Astrocyte of the hippocampus (primary cell): Measurements from ENCODE around the gene FAM153A.
"Not testable (repeated sequence)": the region's sequence is repeated elsewhere in the genome, so short reads cannot be mapped to it uniquely, and the experiment has no call there.

Source experiments
- DNase-seq: peaks from one replicate; pipeline ENCODE4 v3.0.0; 2011; ENCODE audit warnings: low read depth, low spot score

FAM153A gene

GRCh38 chr5:177724858-177725257 is 57.8 kb downstream of the FAM153A start:
- DNase-seq: not testable (repeated sequence)

GRCh38 chr5:177723831-177724485 is 58.7 kb downstream of the FAM153A start:
- not testable (repeated sequence) for DNase-seq

- not testable (repeated sequence) for DNase-seq
Measured at GRCh38 chr5:177722829-177723228, 59.9 kb downstream of the FAM153A start.

DNA sequence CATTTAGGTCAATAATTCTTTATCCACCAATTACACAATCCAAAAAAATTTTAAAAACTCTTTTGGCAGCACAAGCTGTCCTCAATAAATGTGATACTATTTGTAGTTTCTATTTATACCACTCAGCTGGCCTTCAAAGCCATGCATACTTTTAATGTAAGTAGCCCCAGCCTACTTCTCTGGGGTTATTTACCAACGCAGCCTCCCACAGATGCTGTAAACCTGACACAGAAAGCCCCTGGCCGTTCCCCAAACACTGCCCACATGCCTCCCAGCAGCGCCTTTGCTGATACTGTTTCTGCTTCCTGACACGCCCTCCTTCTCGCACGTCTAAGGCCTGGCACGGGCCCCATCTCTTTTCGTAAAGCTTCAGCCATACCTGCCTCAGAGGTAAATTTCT is 62.7 kb downstream of the FAM153A start:
- DNase-seq: not testable (repeated sequence)

- DNase-seq: not testable (repeated sequence)
Measured at GRCh38 chr5:177715423-177715822, 67.3 kb downstream of the FAM153A start.

DNA sequence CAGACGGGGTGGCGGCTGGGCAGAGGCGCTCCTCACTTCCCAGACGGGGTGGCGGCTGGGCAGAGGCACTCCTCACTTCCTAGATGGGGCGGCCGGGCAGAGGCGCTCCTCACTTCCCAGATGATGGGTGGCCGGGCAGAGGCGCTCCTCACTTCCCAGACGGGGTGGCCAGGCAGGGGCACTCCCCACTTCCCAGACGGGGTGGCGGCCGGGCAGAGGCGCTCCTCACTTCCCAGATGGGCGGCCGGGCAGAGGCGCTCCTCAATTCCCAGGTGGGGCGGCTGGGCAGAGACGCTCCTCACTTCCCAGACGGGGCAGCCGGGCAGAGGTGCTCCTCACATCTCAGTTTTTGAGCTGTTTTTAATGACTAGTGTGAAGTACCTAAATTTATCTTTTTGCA is 86.6 kb downstream of the FAM153A start:
- not testable (repeated sequence) for DNase-seq

GRCh38 chr5:177695356-177695930 is 87.3 kb downstream of the FAM153A start:
- not testable (repeated sequence) for DNase-seq

DNA sequence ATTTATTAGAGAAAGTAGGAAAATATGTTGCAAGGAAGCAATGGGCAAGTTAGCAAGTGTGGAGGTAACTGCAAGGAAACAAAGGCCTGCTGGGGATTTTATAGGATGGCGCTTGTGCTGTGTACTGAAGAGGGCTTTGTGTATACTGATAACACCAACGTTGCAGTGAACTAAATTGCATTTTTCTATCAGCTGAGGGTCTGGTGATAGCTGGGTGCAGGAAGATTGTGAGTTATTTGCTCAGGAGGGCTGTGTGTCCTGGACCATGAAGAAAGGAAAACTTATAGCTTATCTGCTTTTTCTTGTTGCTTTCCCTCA is 88.2 kb downstream of the FAM153A start:
- not testable (repeated sequence) for DNase-seq

- DNase-seq: not testable (repeated sequence)
Measured at GRCh38 chr5:177693671-177694517, 88.8 kb downstream of the FAM153A start.

DNA sequence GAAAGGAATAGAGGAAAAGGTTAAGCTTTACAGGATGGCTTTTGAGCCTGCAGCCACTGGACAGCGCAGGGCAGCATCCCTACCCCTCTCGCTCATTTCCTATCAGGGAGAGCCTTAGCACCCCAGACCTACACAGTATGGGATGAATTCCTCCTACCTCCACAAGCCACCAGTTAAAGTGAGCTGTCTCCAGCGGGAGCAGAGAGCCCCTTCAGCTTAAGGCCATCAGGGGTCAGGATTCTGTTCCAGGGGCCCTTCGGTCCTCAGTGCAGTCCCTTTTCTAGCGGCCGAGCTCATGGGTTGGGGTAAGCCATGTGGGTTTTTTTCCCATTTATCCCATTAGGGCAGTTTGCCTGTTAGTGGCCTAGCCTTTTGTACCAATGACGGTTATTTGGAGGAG is 89.7 kb downstream of the FAM153A start:
- DNase-seq: not testable (repeated sequence)

GRCh38 chr5:177692507-177692906 is 90.2 kb downstream of the FAM153A start:
- not testable (repeated sequence) for DNase-seq

GRCh38 chr5:177689011-177689610 is 93.6 kb downstream of the FAM153A start:
- not testable (repeated sequence) for DNase-seq

- not testable (repeated sequence) for DNase-seq
Measured at GRCh38 chr5:177688091-177688490, 94.6 kb downstream of the FAM153A start.

DNA sequence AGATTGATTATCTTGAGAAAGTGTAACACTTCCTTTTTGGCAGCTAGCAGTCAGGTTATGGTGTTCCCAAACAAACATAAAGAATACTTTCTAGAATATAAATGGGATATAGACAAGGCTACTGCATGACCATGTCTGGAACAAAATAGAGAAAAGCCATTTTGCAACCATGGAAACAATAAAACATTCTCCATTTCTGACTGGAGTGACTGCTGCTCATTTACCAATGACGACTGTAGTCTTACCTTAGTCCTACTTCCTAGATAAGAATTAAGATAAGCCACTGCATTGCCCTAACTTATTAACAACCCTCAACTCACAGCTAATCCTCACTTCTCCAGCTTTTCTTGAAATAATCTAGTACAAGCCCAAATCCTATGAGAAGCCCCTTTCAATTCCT is 100.8 kb downstream of the FAM153A start:
- not testable (repeated sequence) for DNase-seq
